Measurements from ENCODE around the gene TEDDM1.
"Not testable (repeated sequence)": the region's sequence is repeated elsewhere in the genome, so short reads cannot be mapped to it uniquely, and the experiment has no call there.

Gene TEDDM1

DNA sequence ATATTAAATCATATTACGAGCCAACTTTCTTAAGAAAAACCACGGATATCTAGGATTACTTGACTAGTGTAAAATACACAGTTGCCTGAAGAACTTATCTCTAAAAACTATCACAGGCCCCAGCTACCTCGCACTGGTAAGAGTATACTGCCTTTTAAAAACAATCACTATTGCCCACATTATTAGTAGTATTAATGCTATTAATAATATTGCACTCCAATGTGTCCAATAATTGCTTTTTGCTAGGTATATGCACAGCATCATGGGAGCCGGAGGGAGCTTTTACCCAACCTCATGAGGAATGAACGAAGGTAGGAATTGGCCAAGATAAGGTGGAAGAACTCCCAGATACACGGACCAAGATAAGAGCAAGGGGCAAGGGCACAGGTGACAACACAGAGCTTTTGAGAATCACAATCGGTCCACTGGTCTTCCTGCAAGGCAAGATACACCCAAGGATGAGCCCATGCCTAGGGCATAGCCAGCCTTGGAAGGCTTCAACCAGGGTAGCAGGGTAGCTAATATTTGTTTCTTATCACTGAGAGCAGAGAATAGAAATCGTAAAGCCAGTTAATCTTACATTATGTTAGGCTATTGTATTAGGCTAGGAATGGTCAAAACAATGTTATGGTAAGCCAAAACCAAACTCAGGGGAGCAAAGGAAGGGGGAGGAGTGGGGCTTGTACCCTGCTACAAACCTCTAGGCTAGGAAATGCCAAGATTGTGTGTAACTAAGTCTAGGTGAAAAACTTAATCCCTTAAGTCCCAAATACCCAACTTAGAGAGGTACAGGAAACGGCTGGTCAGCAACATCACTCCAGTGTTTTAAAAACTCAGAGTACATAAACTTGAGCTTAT lies 18.3 kb downstream of the TEDDM1 start:
- DNase-seq (ENCODE audit: low read depth in 3 of 3, low spot score in 1 of 3): no peak

DNA sequence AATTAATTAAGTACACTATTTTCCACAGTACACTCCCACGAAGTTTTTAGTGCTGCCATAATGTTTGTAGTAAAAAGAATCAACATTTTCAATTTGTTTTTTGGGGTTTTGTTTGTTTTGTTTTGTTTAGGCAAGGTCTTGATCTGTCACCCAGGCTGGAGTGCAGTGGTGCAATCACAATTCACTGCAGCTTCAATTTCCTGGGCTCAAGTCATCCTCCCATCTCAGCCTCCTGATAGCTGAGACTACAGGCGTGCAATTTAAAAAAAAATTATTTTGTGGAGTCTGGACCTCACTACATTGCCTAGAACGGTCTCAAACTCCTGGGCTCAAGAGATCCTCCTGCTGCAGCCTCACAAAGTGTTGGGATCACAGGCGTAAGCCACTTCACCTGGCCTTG lies 20.3 kb downstream of the TEDDM1 start:
- no peak for DNase-seq (ENCODE audit: low read depth in 3 of 3, low spot score in 1 of 3)

DNA sequence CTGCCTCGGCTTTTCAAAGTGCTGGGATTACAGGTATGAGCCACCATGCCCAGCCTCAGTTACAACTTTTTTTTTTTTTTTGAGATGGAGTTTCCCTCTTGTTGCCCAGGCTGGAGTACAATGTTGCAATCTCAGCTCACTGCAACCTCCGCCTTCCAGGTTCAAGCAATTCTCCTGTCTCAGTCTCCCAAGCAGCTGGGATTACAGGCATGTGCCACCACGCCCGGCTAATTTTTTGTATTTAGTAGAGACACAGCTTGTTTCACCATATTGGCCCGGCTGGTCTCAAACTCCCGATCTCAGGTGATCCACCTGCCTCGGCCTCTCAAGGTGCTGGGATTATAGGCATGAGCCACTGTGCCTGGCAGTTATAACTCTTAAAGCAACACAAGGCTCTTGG lies 20.7 kb downstream of the TEDDM1 start:
- DNase-seq (ENCODE audit: low read depth in 3 of 3, low spot score in 1 of 3): not testable (repeated sequence)

- DNase-seq (ENCODE audit: low read depth in 3 of 3, low spot score in 1 of 3): no peak
Observed at GRCh38 chr1:182376936-182377574, 23.4 kb downstream of the TEDDM1 start.

- no peak for DNase-seq (ENCODE audit: low read depth in 3 of 3, low spot score in 1 of 3)
Observed at GRCh38 chr1:182374101-182374834, 26.2 kb downstream of the TEDDM1 start.

- no peak for DNase-seq (ENCODE audit: low read depth in 3 of 3, low spot score in 1 of 3)
Observed at GRCh38 chr1:182370532-182370931, 29.9 kb downstream of the TEDDM1 start.

- DNase-seq (ENCODE audit: low read depth in 3 of 3, low spot score in 1 of 3): no peak
Observed at GRCh38 chr1:182368903-182369302, 31.6 kb downstream of the TEDDM1 start.

GRCh38 chr1:182368358-182368757 lies 32.1 kb downstream of the TEDDM1 start:
- DNase-seq (ENCODE audit: low read depth in 3 of 3, low spot score in 1 of 3): no peak

DNA sequence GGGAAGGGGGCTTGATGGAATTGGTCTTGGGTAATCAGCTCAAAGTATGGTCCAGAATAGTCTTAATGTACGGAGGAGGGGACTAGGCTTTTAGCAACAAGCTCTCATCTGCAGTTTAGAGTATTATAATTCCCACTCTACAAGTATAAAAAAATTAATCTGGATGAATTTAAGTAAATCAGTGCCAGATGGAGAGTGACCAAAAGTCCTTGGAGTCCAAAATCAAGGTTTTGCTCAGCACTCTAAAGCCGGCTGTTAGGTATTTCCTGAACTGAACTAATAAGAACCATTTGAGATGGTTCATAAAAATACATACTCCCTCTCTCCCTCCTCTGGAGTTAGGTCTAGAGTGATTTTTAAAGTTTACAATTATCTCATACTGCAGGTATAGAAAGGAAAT lies 32.5 kb downstream of the TEDDM1 start:
- DNase-seq (ENCODE audit: low read depth in 3 of 3, low spot score in 1 of 3): no peak

DNA sequence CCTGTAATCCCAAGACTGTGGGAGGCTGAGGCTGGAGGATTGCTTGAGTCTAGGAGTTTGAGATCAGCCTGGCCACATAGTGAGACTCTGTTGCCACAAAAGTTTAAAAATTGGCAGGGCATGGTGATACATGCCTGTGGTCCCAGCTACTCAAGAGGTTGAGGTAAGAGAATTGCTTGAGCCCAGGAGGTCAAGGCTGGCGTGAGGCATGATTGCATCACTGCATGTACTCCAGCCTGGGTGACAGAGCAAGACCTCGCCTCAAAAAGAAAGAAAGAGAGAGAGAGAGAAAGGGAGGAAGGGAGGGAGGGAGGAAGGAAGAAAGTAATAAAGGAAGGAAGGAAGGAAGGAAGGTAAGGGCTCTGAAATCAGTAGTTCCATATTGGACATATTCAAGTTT lies 33.9 kb downstream of the TEDDM1 start:
- DNase-seq (ENCODE audit: low read depth in 3 of 3, low spot score in 1 of 3): no peak

DNA sequence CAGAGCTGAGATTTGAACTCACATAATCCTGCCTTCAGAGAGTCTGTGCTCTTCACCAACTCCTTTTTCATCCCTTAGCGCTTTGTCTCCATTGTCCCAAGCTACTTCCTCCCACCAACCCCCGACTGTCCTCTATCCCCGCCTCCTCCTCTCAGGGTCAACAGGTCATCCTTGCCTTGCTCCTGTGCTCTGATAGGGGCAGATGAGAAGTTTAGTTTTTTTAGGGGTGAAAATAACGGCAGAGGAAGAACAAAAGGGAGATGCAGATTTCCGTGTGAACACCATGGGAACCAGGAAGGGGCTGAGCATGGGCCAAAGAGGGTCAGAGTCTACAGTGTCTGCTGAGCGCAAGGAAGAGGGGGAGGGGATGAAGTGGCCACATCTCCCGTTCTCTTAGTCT lies 40.8 kb downstream of the TEDDM1 start:
- no peak for DNase-seq (ENCODE audit: low read depth in 3 of 3, low spot score in 1 of 3)

DNA sequence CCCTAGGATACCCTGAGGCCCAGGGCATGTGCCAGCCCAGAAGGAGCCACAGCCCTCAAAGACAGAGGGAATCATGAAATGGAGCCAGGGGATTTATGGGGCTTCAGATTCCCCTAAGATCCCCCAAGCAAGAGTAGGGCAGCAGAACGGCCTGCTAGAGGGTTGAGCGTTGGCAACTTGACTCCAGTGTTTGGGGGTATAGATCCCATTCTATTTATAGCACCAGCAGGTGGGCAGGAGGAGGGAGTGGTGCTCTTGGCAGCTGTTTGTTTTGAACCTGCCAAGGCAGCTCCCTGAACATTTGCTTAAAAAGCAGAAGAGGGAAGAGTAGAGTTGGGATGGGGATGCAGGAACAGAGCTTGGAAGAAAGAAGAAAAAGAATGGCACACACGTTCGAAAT lies 42.6 kb downstream of the TEDDM1 start:
- DNase-seq (ENCODE audit: low read depth in 3 of 3, low spot score in 1 of 3): no peak

GRCh38 chr1:182357171-182357570 lies 43.3 kb downstream of the TEDDM1 start:
- no peak for DNase-seq (ENCODE audit: low read depth in 3 of 3, low spot score in 1 of 3)

DNA sequence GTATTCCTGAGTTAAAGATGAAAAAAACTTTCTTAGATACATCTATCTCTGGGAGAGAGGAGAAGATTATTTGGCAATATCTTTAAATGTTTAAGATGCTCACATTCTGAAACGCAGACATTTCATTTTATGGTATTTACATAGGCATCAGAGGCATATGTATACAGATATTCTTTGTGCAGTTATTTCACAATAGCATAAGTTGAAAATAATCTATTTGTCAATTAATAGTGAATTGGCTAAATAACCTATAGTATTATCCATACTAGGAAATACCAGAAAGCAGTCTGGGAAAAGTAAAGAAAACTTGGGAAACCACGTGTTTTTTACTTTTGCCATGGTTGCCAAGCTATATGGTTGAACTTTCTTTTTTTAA lies 44.8 kb downstream of the TEDDM1 start:
- DNase-seq (ENCODE audit: low read depth in 3 of 3, low spot score in 1 of 3): no peak

GRCh38 chr1:182351790-182352364 lies 48.6 kb downstream of the TEDDM1 start:
- no peak for DNase-seq (ENCODE audit: low read depth in 3 of 3, low spot score in 1 of 3)

GRCh38 chr1:182350839-182351238 lies 49.6 kb downstream of the TEDDM1 start:
- DNase-seq (ENCODE audit: low read depth in 3 of 3, low spot score in 1 of 3): no peak

DNA sequence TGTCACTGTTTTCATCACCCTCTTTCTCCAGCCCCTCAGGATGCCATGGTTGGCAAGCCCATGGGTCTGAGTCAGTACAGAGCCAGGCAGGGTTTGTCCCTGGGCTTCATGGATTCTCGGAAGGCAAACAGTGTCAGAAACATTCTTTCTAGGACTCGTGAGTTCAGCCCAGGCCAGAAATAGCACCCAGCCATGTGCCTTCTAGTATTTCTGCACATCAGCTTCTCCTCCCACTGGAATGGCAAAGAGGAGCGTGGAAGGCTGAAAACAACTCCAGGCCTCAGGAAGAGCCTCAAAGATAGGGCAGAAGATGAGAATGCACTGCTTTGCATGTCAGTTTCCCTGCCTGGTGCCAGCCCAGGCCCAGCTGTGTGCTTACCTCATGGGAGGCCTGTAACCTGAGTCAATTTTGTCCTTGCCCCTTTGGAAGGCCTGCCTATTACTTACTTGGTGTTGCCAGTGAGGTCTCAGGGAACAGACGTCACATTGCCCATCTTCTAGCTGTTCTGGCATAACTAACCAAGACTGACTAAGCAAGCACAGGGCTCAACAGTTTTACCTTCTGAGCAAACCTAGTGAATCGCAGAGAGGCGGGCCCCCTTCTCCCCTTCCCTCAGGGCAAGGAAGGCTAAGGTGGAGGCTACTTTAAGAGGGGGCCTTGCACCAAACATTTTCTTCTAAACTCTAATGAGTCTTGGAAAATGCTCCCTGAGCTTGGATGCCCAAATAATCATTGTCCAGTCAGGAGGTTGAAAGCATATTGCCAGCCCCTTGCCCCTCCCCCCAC lies 51.3 kb downstream of the TEDDM1 start:
- no peak for DNase-seq (ENCODE audit: low read depth in 3 of 3, low spot score in 1 of 3)
